ENCODE results near the gene LRRFIP2. TPM values are rescaled to one million over a fixed set of nuclear protein-coding genes. Genes with fewer than 3 reads are reported as not detected.

LRRFIP2 gene
- total RNA-seq, 2 donors from 2014 or later, result 102 to 134 TPM

GRCh38 chr3:37132334-37132733 is 42.0 kb downstream of the LRRFIP2 start:
- H3K4me3 ChIP-seq, result no peak overlapping the region
- intact Hi-C loops (cut with DNase I), result no loop called here
- no peaks in the 10 kb centered on the region for H3K36me3 ChIP-seq
- no peaks in the 10 kb centered on the region for H3K9me3 ChIP-seq
- H3K27ac ChIP-seq, result peak overlapping the region; percentile 6 to 9
- DNase-seq (ENCODE audit: low spot score), result no peak
- TF ChIP-seq CTCF (IDR thresholded peaks at IDR 0.05) (no peak), POLR2A (IDR thresholded peaks at IDR 0.05) (no peak), POLR2AphosphoS5 (IDR thresholded peaks at IDR 0.05) (no peak)
- WGBS, result 89% methylated on average over 1 of the region's 1 CpG
- no peaks in the 10 kb centered on the region for H3K27me3 ChIP-seq (replicated peaks; ENCODE audit: insufficient read depth)
- H3K4me1 ChIP-seq (replicated peaks), result peaks cover 4% of the 10 kb centered on the region

GRCh38 chr3:37131860-37132144 is 42.6 kb downstream of the LRRFIP2 start:
- intact Hi-C loops (cut with DNase I), result no loop called here
- WGBS, result 58% methylated on average over 2 of the region's 2 CpGs
- Histone ChIP-seq H3K36me3 (no peaks in the 10 kb centered on the region), H3K27ac (peak overlapping the region in 1 of 2 donors; percentile 9), H3K9me3 (no peaks in the 10 kb centered on the region), H3K4me3 (no peak overlapping the region), H3K27me3 (replicated peaks; ENCODE audit: insufficient read depth) (no peaks in the 10 kb centered on the region), H3K4me1 (replicated peaks) (peaks cover 4% of the 10 kb centered on the region)
- DNase-seq (ENCODE audit: low spot score), result no peak
- no peak for TF ChIP-seq POLR2A (IDR thresholded peaks at IDR 0.05)
- no peak for TF ChIP-seq POLR2AphosphoS5 (IDR thresholded peaks at IDR 0.05)
- TF ChIP-seq CTCF (IDR thresholded peaks at IDR 0.05), result no peak

- no peak for DNase-seq (ENCODE audit: low spot score)
- peak overlapping the region in 1 of 2 donors; percentile 9 for H3K27ac ChIP-seq
- WGBS, result 65% methylated on average over 5 of the region's 5 CpGs
- H3K27me3 ChIP-seq (replicated peaks; ENCODE audit: insufficient read depth), result no peaks in the 10 kb centered on the region
- intact Hi-C loops (cut with DNase I), result no loop called here
- no peak overlapping the region for H3K4me3 ChIP-seq
- peaks cover 4% of the 10 kb centered on the region for H3K4me1 ChIP-seq (replicated peaks)
- TF ChIP-seq POLR2AphosphoS5 (IDR thresholded peaks at IDR 0.05) (no peak), CTCF (IDR thresholded peaks at IDR 0.05) (no peak), POLR2A (IDR thresholded peaks at IDR 0.05) (no peak)
- H3K36me3 ChIP-seq, result no peaks in the 10 kb centered on the region
- H3K9me3 ChIP-seq, result no peaks in the 10 kb centered on the region
Measured at GRCh38 chr3:37130984-37131859, 43.2 kb downstream of the LRRFIP2 start.

GRCh38 chr3:37130448-37130847 is 43.9 kb downstream of the LRRFIP2 start:
- Histone ChIP-seq H3K4me1 (replicated peaks) (peaks cover 4% of the 10 kb centered on the region), H3K36me3 (no peaks in the 10 kb centered on the region), H3K27me3 (replicated peaks; ENCODE audit: insufficient read depth) (no peaks in the 10 kb centered on the region), H3K4me3 (no peak overlapping the region), H3K9me3 (no peaks in the 10 kb centered on the region), H3K27ac (no peak overlapping the region)
- TF ChIP-seq POLR2AphosphoS5 (IDR thresholded peaks at IDR 0.05) (no peak), CTCF (IDR thresholded peaks at IDR 0.05) (no peak), POLR2A (IDR thresholded peaks at IDR 0.05) (no peak)
- intact Hi-C loops (cut with DNase I), result no loop called here
- no peak for DNase-seq (ENCODE audit: low spot score)
- 92% methylated on average over 3 of the region's 3 CpGs for WGBS

- no peaks in the 10 kb centered on the region for H3K27me3 ChIP-seq (replicated peaks; ENCODE audit: insufficient read depth)
- peak overlapping the region in 1 of 2 donors; percentile 46 for H3K27ac ChIP-seq
- H3K4me1 ChIP-seq (replicated peaks), result peaks cover 4% of the 10 kb centered on the region
- H3K9me3 ChIP-seq, result no peaks in the 10 kb centered on the region
- H3K4me3 ChIP-seq, result no peak overlapping the region
- TF ChIP-seq CTCF (IDR thresholded peaks at IDR 0.05) (no peak), POLR2A (IDR thresholded peaks at IDR 0.05) (no peak), POLR2AphosphoS5 (IDR thresholded peaks at IDR 0.05) (no peak)
- WGBS, result 91% methylated on average over 3 of the region's 3 CpGs
- H3K36me3 ChIP-seq, result no peaks in the 10 kb centered on the region
- DNase-seq (ENCODE audit: low spot score), result no peak
- intact Hi-C loops (cut with DNase I), result no loop called here
Measured at GRCh38 chr3:37129871-37130270, 44.5 kb downstream of the LRRFIP2 start.
